Activated naive CD4-positive, alpha-beta T cell treated with anti-CD3 and anti-CD28 coated beads, Interleukin-2, amount 50 U/mL, for 24 hours (primary cell): ENCODE data around the gene NBAS.
A peak's percentile ranks its signal among the peaks of the same experiment; 100 is the strongest.

Experiments used
- H3K27ac Mint-ChIP-seq: one replicate; pipeline ENCODE4 v1.8.0; 2021; ENCODE audit warnings: mild to moderate bottlenecking, mixed read lengths
- H3K27me3 Mint-ChIP-seq: one replicate; pipeline ENCODE4 v1.8.0; 2021; ENCODE audit warnings: mixed read lengths
- H3K36me3 Mint-ChIP-seq: one replicate; pipeline ENCODE4 v1.8.0; 2021; ENCODE audit warnings: mixed read lengths
- H3K4me1 Mint-ChIP-seq: one replicate; pipeline ENCODE4 v1.8.0; 2021; ENCODE audit warnings: mixed read lengths
- H3K4me3 Mint-ChIP-seq: one replicate; pipeline ENCODE4 v1.8.0; 2021; ENCODE audit warnings: mild to moderate bottlenecking, mixed read lengths
- H3K9me3 Mint-ChIP-seq: one replicate; pipeline ENCODE4 v1.8.0; 2021; ENCODE audit warnings: mixed read lengths

Gene NBAS

DNA sequence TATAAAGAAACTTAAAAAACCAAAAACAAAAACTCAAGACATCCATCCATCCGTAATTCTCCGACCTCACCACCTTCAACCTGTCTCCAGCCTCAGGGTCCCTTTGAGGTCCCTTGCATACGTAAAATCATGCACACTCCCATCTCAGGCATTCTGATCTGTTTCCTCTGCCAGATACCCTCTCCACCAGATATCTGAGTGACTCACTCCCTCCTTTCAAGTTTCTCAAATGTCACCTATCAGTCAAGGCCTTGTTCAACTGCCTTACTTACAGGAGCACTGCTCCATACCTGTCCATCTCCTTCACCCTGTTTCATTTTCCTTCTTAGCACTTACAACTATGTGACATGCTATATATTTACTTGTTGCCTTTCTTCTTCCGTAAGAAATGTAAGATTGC, 369.3 kb downstream of the NBAS start:
- no peak overlapping the region for H3K4me3 Mint-ChIP-seq
- H3K27me3 Mint-ChIP-seq = no peaks in the 10 kb centered on the region
- H3K9me3 Mint-ChIP-seq = no peaks in the 10 kb centered on the region
- H3K27ac Mint-ChIP-seq = no peak overlapping the region
- peaks cover 27% of the 10 kb centered on the region for H3K36me3 Mint-ChIP-seq
- peaks cover 5% of the 10 kb centered on the region for H3K4me1 Mint-ChIP-seq

DNA sequence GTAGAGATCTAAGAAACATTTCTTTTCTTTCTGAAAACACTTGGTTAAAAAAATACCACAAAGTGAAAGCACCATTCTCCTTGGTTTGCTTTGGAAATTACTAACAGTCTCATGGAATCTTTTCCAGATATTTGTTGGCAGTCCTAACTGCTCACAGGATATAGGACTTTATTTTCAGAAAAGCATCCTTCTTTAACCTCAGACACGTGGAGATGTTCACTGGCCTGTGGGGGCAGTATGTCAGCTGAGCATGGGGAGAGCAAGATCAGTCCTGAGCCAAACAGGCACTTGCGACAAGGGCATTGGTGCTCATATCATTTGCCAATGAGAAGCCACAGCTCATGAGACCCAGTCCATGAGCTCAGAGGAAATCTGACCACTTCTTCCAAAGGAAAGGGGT, 371.9 kb downstream of the NBAS start:
- no peaks in the 10 kb centered on the region for H3K27me3 Mint-ChIP-seq
- H3K36me3 Mint-ChIP-seq = peaks cover 26% of the 10 kb centered on the region
- no peak overlapping the region for H3K4me3 Mint-ChIP-seq
- H3K4me1 Mint-ChIP-seq = peaks cover 5% of the 10 kb centered on the region
- no peaks in the 10 kb centered on the region for H3K9me3 Mint-ChIP-seq
- H3K27ac Mint-ChIP-seq = no peak overlapping the region

DNA sequence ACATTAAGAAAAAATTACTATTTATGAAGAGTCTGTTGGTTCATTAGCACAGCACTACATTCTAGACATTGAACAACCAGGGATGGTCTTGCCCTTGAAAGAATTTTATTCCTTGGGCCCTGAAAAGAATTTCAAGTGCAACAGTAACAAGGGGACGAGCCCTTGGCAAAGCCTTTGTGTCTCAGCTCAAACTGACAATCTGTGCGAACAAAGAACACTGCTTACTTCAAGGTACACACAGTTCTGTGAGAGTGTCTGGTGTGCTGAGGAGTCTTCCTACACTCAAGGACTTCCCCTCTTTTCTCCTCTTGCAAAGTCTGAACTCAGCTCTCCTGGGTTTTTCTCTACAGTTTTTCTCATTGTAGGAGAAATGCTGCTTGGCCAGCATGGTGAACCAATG, 373.4 kb downstream of the NBAS start:
- no peak overlapping the region for H3K4me3 Mint-ChIP-seq
- H3K4me1 Mint-ChIP-seq = peaks cover 5% of the 10 kb centered on the region
- H3K9me3 Mint-ChIP-seq = no peaks in the 10 kb centered on the region
- no peaks in the 10 kb centered on the region for H3K27me3 Mint-ChIP-seq
- H3K27ac Mint-ChIP-seq = no peak overlapping the region
- H3K36me3 Mint-ChIP-seq = peaks cover 22% of the 10 kb centered on the region

DNA sequence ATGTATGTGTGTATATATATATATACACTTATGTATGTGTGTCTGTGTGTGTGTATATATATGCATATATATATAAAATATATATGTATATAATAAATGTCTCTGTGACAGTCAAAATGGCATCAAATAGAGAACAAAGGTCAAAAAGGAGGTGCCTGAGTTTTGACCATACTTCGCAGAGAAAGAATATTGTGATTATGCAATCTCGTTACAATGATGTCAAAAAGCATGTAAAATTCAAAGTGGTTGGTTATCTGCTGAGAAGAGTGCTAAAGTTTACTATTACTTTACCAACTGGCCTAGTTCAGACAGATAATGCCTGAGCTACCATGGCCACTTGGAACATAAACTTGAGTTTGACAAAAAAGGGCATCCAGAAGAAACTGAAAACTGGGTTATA, 375.0 kb downstream of the NBAS start:
- Mint-ChIP-seq H3K4me1 (no peaks in the 10 kb centered on the region), H3K36me3 (peaks cover 22% of the 10 kb centered on the region), H3K4me3 (no peak overlapping the region), H3K27me3 (no peaks in the 10 kb centered on the region), H3K27ac (no peak overlapping the region), H3K9me3 (no peaks in the 10 kb centered on the region)

- Mint-ChIP-seq H3K27ac (no peak overlapping the region), H3K9me3 (no peaks in the 10 kb centered on the region), H3K4me3 (no peak overlapping the region), H3K36me3 (peaks cover 20% of the 10 kb centered on the region), H3K27me3 (no peaks in the 10 kb centered on the region), H3K4me1 (peaks cover 3% of the 10 kb centered on the region)
Measured at GRCh38 chr2:15184491-15184890, 376.6 kb downstream of the NBAS start.

- Mint-ChIP-seq H3K4me3 (no peak overlapping the region), H3K9me3 (no peaks in the 10 kb centered on the region), H3K36me3 (peaks cover 21% of the 10 kb centered on the region), H3K27ac (no peak overlapping the region), H3K4me1 (peaks cover 25% of the 10 kb centered on the region), H3K27me3 (no peaks in the 10 kb centered on the region)
Measured at GRCh38 chr2:15182275-15182674, 378.9 kb downstream of the NBAS start.

DNA sequence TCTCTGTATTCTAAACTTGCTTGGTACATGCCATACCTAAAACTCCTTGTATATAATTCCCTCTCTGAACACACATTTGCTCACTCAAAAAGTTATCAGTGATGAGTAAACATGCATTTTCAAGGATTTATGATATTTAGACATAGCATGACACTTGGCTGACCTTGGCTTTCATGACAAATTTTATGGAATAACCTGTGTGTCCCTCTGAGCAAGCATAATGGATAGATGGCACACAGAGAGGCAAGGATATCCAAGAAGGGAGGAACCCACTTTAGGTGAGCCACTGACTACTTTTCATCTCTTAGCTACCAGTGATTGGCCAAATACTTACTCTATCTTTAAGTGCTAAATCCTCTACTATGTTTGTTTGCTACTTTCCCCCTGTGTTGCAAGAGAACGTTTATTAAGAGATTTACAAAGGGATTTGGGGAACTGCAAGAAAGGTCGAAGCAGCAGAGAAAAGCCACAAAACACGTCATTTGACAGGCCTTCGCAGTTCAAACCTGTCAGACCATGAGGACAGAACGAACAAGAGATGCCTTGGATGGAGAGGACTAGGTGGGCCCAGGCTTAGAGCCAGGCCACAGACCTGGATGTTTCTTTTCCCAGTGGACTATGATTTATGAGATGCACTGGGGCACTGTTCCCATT, 379.9 kb downstream of the NBAS start:
- H3K27me3 Mint-ChIP-seq = no peaks in the 10 kb centered on the region
- H3K27ac Mint-ChIP-seq = no peak overlapping the region
- no peaks in the 10 kb centered on the region for H3K9me3 Mint-ChIP-seq
- H3K4me3 Mint-ChIP-seq = no peak overlapping the region
- peaks cover 36% of the 10 kb centered on the region for H3K4me1 Mint-ChIP-seq
- peaks cover 21% of the 10 kb centered on the region for H3K36me3 Mint-ChIP-seq

- peaks cover 44% of the 10 kb centered on the region for H3K4me1 Mint-ChIP-seq
- H3K36me3 Mint-ChIP-seq = peaks cover 25% of the 10 kb centered on the region
Measured at GRCh38 chr2:15180379-15180778, 380.8 kb downstream of the NBAS start.

GRCh38 chr2:15178946-15179345, 382.2 kb downstream of the NBAS start:
- Mint-ChIP-seq H3K9me3 (no peaks in the 10 kb centered on the region), H3K27me3 (no peaks in the 10 kb centered on the region), H3K27ac (no peak overlapping the region), H3K4me1 (peaks cover 47% of the 10 kb centered on the region), H3K36me3 (peaks cover 20% of the 10 kb centered on the region), H3K4me3 (no peak overlapping the region)

More at GRCh38 chr2:15180379-15180778, 380.8 kb downstream of the NBAS start:
- Mint-ChIP-seq H3K4me3 (no peak overlapping the region), H3K27ac (no peak overlapping the region), H3K9me3 (no peaks in the 10 kb centered on the region), H3K27me3 (no peaks in the 10 kb centered on the region)

DNA sequence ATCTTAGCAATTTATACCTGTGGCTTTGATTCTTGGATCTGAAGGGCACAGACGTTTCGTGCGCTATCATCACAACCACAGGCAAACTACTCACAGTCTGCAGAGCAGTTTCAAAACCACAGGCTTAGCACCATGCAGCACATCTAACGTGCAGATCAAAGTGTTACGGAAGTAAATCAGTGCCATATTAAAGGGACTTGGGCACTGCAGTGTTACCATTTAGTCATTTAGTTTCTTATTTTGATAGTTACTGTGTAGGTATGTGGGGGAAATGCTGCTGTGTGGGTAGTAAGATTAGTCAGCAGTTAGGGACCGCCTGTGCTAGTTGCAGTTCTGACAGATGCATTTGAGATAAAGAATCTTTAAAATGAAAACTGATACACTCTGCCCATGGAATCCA, 384.0 kb downstream of the NBAS start:
- Mint-ChIP-seq H3K4me3 (peak overlapping the region; percentile 79), H3K27me3 (no peaks in the 10 kb centered on the region), H3K4me1 (peaks cover 55% of the 10 kb centered on the region), H3K27ac (peak overlapping the region; percentile 89), H3K36me3 (peaks cover 26% of the 10 kb centered on the region), H3K9me3 (no peaks in the 10 kb centered on the region)

- Mint-ChIP-seq H3K4me3 (peak overlapping the region; percentile 79), H3K4me1 (peaks cover 55% of the 10 kb centered on the region), H3K9me3 (no peaks in the 10 kb centered on the region), H3K36me3 (peaks cover 27% of the 10 kb centered on the region), H3K27ac (peak overlapping the region; percentile 56), H3K27me3 (no peaks in the 10 kb centered on the region)
Measured at GRCh38 chr2:15176604-15177003, 384.5 kb downstream of the NBAS start.

- no peaks in the 10 kb centered on the region for H3K27me3 Mint-ChIP-seq
- H3K27ac Mint-ChIP-seq = no peak overlapping the region
- H3K4me3 Mint-ChIP-seq = no peak overlapping the region
- H3K4me1 Mint-ChIP-seq = peaks cover 52% of the 10 kb centered on the region
- H3K9me3 Mint-ChIP-seq = no peaks in the 10 kb centered on the region
- H3K36me3 Mint-ChIP-seq = peaks cover 29% of the 10 kb centered on the region
Measured at GRCh38 chr2:15174567-15174966, 386.6 kb downstream of the NBAS start.

GRCh38 chr2:15173501-15173900, 387.6 kb downstream of the NBAS start:
- Mint-ChIP-seq H3K36me3 (peaks cover 31% of the 10 kb centered on the region), H3K27me3 (no peaks in the 10 kb centered on the region), H3K27ac (peak overlapping the region; percentile 51), H3K4me3 (no peak overlapping the region), H3K9me3 (no peaks in the 10 kb centered on the region), H3K4me1 (peaks cover 43% of the 10 kb centered on the region)

- Mint-ChIP-seq H3K4me3 (no peak overlapping the region), H3K9me3 (no peaks in the 10 kb centered on the region), H3K4me1 (peaks cover 36% of the 10 kb centered on the region), H3K36me3 (peaks cover 29% of the 10 kb centered on the region), H3K27ac (no peak overlapping the region), H3K27me3 (no peaks in the 10 kb centered on the region)
Measured at GRCh38 chr2:15172825-15173224, 388.3 kb downstream of the NBAS start.

DNA sequence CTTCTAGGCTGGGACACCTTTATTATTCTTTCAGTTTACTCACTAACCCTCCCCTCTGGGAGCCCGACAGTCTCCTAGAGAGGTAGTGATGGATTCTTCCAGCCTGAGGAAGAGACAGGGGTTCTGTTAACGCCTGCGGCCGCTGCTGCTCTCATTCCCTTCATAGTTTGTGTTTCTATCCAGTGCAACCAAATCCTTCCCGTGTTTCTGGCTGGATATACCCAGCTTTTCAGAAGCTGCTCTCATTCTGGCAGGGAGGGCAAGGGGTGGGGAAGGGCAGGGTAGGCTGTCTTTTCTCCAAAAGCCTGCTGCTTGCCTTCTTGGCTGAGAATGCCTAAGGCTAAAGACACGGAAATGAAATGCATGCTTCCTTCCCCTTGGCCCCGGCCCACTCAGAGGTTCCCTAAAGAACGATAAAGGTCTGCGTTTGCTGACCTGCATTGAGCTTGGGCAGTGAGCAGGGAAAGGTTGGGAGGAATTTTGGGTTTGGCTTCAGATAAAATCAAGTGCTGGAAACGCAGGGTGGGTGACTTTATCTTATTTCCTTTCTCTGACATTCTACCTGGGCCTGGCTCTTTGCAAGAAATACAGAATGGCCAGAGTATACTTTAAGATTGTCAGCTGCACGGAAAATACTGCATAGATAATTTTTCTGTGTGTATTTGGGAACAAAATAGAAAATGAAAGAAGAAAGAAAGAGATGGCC, 390.9 kb downstream of the NBAS start:
- Mint-ChIP-seq H3K4me3 (no peak overlapping the region), H3K36me3 (peaks cover 30% of the 10 kb centered on the region), H3K9me3 (no peaks in the 10 kb centered on the region), H3K27ac (no peak overlapping the region), H3K4me1 (peaks cover 10% of the 10 kb centered on the region), H3K27me3 (no peaks in the 10 kb centered on the region)

GRCh38 chr2:15169326-15170069, 391.6 kb downstream of the NBAS start:
- no peak overlapping the region for H3K4me3 Mint-ChIP-seq
- no peak overlapping the region for H3K27ac Mint-ChIP-seq
- no peaks in the 10 kb centered on the region for H3K9me3 Mint-ChIP-seq
- peaks cover 9% of the 10 kb centered on the region for H3K4me1 Mint-ChIP-seq
- H3K36me3 Mint-ChIP-seq = peaks cover 30% of the 10 kb centered on the region
- no peaks in the 10 kb centered on the region for H3K27me3 Mint-ChIP-seq
